Esophagus muscularis mucosa (tissue), 4 donors: ENCODE measurements around the gene FRAS1. TPM values are rescaled to one million over a fixed set of nuclear protein-coding genes. Genes with fewer than 3 reads are reported as not detected.

Experiments
- DNase-seq: peaks from one replicate; pipeline ENCODE4 v3.0.0-alpha.2; 2017; ENCODE audit errors: extremely low spot score
- H3K27ac ChIP-seq, 4 donors: fragments of 200-600 bp; sonication (generic); replicated peaks in 1 of 4; 1 replicate in 3 of 4; 2 replicates in 1 of 4; pipeline ENCODE4 v1.5.1; 2016 to 2019; ENCODE audit warnings: mild to moderate bottlenecking in 1 of 4
- H3K27me3 ChIP-seq, 4 donors: fragments of 200-600 bp; sonication (generic); one replicate each; pipeline versions ENCODE4 v1.5.1 to v1.6.0; 2016 to 2019
- H3K36me3 ChIP-seq, 4 donors: fragments of 200-600 bp; sonication (generic); one replicate each; pipeline ENCODE4 v1.5.1; 2016 to 2019
- H3K4me1 ChIP-seq, 4 donors: fragments of 200-600 bp; sonication (generic); one replicate each; pipeline ENCODE4 v1.5.1; 2016 to 2019
- H3K4me3 ChIP-seq, 4 donors: fragments of 200-600 bp; sonication (generic); 1 replicate in 2 of 4; 2 replicates in 2 of 4; pipeline ENCODE4 v1.5.1; 2016 to 2019; ENCODE audit warnings: mild to moderate bottlenecking in 4 of 4, moderate library complexity in 1 of 4
- H3K9me3 ChIP-seq, 4 donors: fragments of 200-600 bp; sonication (generic); 1 replicate in 3 of 4; 2 replicates in 1 of 4; pipeline ENCODE4 v1.5.1; 2016 to 2019
- CTCF ChIP-seq, 3 experiments: fragments of 200-600 bp in 2 of 3; fragments of 450-650 bp in 1 of 3; sonication (generic) in 2 of 3; IDR thresholded peaks; one replicate each; pipeline ENCODE4 v1.5.1; 2017 to 2019; ENCODE audit warnings: antibody characterized with exemption in 3 of 3, mild to moderate bottlenecking in 2 of 3, moderate library complexity in 1 of 3
- EP300 ChIP-seq: sonication (generic); formaldehyde crosslinking; IDR thresholded peaks from one replicate; pipeline ENCODE4 v1.6.1; 2017; ENCODE audit warnings: antibody characterized with exemption
- POLR2A ChIP-seq: fragments of 450-650 bp; IDR thresholded peaks from one replicate; pipeline ENCODE4 v1.6.1; 2017; ENCODE audit warnings: antibody characterized with exemption, moderate library complexity, mild to moderate bottlenecking, low read depth
- POLR2AphosphoS5 ChIP-seq, 2 donors: sonication (generic); formaldehyde crosslinking; IDR thresholded peaks; one replicate each; pipeline ENCODE4 v1.6.1; 2017; ENCODE audit warnings: antibody characterized with exemption in 2 of 2
- WGBS: methylation state at CpG from one replicate; pipeline ENCODE4 v1.1.5; 2018; 5-methylcytosine and 5-hydroxymethylcytosine counted together
- intact Hi-C: fragments of 100-400 bp; cut with DNase I; formaldehyde crosslinking; loops from one replicate; pipeline ENCODE4 v1.15.1; 2023
- total RNA-seq, 4 donors: library from RNA; depleted of rRNA; stranded (reverse); fragments of >200 nt; gene quantifications; one replicate each; pipeline versions ENCODE4 v1.1.0 to v1.2.1, GENCODE V29; 2016

FRAS1 gene
- total RNA-seq, 4 donors from 2014 or later = 5.3 to 8.7 (median 5.7) TPM

- WGBS = 78% methylated on average over 6 of the region's 6 CpGs
These were observed 306.0 kb downstream of the FRAS1 start for GRCh38 chr4:78363031-78363570.

GRCh38 chr4:78369679-78370078 lies 312.6 kb downstream of the FRAS1 start:
- no peaks in the 10 kb centered on the region for H3K4me1 ChIP-seq
- no peaks in the 10 kb centered on the region for H3K27me3 ChIP-seq
- no peaks in the 10 kb centered on the region for H3K9me3 ChIP-seq
- TF ChIP-seq POLR2A (no peak), POLR2AphosphoS5 (IDR thresholded peaks at IDR 0.05) (no peak), CTCF (IDR thresholded peaks at IDR 0.05) (no peak), EP300 (no peak)
- H3K27ac ChIP-seq = no peak overlapping the region
- H3K36me3 ChIP-seq = peaks cover 0 to 9% (median 1%) of the 10 kb centered on the region in 4 donors
- WGBS = 80% methylated on average over 4 of the region's 4 CpGs
- H3K4me3 ChIP-seq = no peak overlapping the region
- intact Hi-C loops = no loop called here
- DNase-seq = no peak

More at GRCh38 chr4:78363031-78363570, 306.0 kb downstream of the FRAS1 start:
- Histone ChIP-seq H3K27ac (no peak overlapping the region), H3K9me3 (no peaks in the 10 kb centered on the region), H3K4me3 (no peak overlapping the region), H3K36me3 (peaks cover 0 to 3% (median 0%) of the 10 kb centered on the region in 4 donors), H3K4me1 (no peaks in the 10 kb centered on the region), H3K27me3 (no peaks in the 10 kb centered on the region)
- intact Hi-C loops = no loop called here
- TF ChIP-seq EP300 (no peak), POLR2AphosphoS5 (IDR thresholded peaks at IDR 0.05) (no peak), CTCF (IDR thresholded peaks at IDR 0.05) (no peak), POLR2A (no peak)
- DNase-seq = no peak

- 65% methylated on average over 6 of the region's 6 CpGs for WGBS
- DNase-seq = no peak
- H3K9me3 ChIP-seq = no peaks in the 10 kb centered on the region
These were observed 313.7 kb downstream of the FRAS1 start for GRCh38 chr4:78370631-78371372.

GRCh38 chr4:78372355-78372988 lies 315.3 kb downstream of the FRAS1 start:
- Histone ChIP-seq H3K4me3 (no peak overlapping the region), H3K9me3 (no peaks in the 10 kb centered on the region), H3K27ac (no peak overlapping the region), H3K36me3 (peaks cover 0 to 10% (median 2%) of the 10 kb centered on the region in 4 donors), H3K27me3 (no peaks in the 10 kb centered on the region), H3K4me1 (no peaks in the 10 kb centered on the region)
- WGBS = 89% methylated on average over 4 of the region's 5 CpGs
- intact Hi-C loops = no loop called here
- DNase-seq = no peak
- TF ChIP-seq POLR2AphosphoS5 (IDR thresholded peaks at IDR 0.05) (no peak), POLR2A (no peak), EP300 (no peak), CTCF (IDR thresholded peaks at IDR 0.05) (no peak)

More at GRCh38 chr4:78370631-78371372, 313.7 kb downstream of the FRAS1 start:
- intact Hi-C loops = no loop called here
- Histone ChIP-seq H3K4me1 (no peaks in the 10 kb centered on the region), H3K27ac (no peak overlapping the region), H3K4me3 (no peak overlapping the region), H3K27me3 (no peaks in the 10 kb centered on the region), H3K36me3 (peaks cover 0 to 10% (median 2%) of the 10 kb centered on the region in 4 donors)
- no peak for TF ChIP-seq EP300
- no peak for TF ChIP-seq CTCF (IDR thresholded peaks at IDR 0.05)
- TF ChIP-seq POLR2A = no peak
- no peak for TF ChIP-seq POLR2AphosphoS5 (IDR thresholded peaks at IDR 0.05)
